HG03108 (cell line): ENCODE data around the gene TTR.

Source experiments
- ATAC-seq: cut with Tn5 transposase; IDR thresholded peaks from one replicate; pipeline ENCODE4 v1.9.1; 2021; ENCODE audit warnings: moderate library complexity; ENCODE audit not compliant: unreplicated experiment

TTR gene

DNA sequence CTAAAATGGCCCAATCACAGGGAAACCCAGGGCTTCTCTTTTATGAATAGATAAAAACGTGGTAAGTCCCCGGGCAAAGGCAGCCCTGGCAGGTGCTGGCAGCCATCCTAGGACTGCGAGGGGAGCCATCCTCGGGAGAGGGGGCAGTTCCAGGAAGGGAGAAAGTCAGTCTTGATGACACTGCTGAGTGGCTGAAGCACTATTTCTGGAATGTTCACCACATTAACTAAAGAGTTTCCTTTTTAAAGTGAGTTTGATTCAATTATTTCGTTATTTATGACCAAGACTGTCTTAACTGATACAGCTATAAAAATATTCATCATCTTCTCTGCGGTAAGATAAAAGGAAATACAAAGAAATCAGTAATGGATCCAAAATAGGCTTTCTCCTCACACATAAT, 20.4 kb downstream of the TTR start:
- ATAC-seq: no peak

DNA sequence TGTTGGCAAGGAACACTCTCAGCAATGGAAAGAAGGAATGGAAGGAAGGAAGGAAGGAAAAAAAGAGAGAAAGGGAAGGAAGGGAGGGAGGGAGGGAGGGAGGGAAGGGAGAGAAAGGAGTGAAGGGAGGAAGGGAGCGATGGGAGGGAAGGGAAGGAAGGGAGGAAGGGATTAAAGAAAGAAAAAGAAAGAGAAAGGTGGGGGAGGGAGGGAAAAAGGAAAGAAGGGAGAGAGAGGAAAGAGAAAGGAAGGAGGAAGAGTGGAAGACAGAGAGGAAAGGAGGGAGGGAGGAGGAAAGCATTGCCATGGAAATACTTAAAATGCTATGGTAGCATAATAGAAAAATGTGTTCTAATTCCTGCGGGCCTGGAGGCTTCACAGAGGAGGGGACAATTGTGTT, 22.4 kb downstream of the TTR start:
- ATAC-seq: no peak

- ATAC-seq: no peak
These were observed 24.9 kb downstream of the TTR start for GRCh38 chr18:31616586-31616985.

DNA sequence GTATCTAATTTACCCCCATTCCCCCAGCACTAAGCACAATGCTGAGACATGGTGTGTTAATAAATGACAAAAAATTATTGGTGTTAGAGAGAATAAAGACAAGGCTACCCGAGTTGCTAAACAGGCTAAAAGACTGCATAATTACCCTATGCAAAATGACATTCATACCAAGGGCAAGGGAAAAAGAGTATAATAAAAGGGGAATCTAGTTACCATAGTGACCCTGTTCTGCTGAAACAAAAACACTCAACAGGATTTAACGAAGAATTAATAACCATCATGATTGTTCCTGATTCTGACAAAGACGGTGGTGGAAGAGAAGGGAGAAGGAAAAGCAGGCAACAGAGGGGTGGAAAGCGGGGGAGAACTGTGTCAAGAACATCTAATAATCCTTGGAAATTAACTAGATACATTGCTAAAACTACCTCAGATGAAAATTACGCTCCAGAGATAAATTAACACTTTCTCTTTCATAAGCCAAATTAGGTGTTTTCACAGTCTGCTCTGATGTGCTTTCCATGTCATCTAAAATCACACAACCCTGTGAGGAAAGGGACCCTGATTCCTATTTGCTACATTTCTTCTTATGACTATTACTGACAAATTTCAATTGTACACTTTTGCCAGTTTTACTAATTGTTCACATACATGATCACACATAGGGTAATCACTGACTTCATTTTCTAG, 25.5 kb downstream of the TTR start:
- ATAC-seq: no peak

GRCh38 chr18:31618801-31619200, 27.1 kb downstream of the TTR start:
- ATAC-seq: no peak

DNA sequence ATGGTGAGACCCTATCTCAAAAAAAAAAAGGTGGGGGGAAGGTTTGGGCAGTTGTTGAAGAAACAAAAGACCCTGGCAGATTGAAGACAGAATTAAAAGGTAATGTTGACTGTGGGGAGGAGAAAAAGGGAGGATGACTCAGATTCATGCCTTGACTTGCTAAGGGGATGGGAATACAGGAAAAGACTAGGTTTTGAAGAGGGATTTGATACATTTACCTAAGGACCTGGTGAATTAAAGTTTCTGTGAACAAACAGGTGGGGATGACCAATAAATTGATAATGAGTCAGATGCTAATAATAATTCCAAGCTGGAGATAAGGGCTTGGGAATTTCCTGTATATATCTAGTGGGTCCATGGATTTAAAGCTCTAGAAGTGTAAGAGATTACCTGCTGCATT, 27.6 kb downstream of the TTR start:
- no peak for ATAC-seq

GRCh38 chr18:31624892-31625640, 33.4 kb downstream of the TTR start:
- ATAC-seq: no peak

- ATAC-seq: no peak
These were observed 34.7 kb downstream of the TTR start for GRCh38 chr18:31626409-31626808.

DNA sequence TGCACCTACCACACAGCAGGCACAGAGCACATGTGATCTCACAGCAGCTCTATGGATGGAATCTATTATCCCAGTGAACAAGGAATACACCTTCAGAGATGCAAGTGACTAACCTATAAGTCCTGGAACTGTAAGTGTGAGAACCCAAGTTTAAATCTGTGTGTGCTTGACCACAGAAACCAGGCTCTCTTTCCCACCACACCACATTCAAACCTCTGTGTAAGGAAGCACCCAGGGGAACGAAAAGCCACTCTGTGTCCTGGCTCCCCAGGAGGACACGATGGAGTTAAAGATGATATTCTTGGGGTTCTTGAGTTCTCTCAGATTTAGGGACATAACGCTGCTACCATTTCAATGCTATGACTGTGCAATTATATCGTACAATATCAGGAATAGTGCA, 38.9 kb downstream of the TTR start:
- no peak for ATAC-seq

DNA sequence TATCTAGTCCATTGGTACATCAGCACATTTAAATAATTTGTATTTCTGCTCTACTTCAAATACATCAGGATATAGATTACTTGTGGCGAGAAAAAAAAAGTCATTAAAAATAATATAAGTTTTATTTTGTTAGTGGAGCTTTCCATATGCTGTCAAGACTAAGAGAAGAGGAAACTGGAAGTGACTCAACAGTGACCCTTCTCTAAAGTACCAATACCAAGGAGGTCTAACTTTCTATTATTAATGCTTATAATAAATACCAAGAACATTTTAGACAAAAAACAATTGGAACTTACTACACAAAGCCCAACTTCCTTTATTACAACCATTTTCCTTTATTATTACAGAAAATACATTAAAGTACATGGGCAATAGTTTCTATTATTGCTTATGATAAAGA, 39.8 kb downstream of the TTR start:
- no peak for ATAC-seq

DNA sequence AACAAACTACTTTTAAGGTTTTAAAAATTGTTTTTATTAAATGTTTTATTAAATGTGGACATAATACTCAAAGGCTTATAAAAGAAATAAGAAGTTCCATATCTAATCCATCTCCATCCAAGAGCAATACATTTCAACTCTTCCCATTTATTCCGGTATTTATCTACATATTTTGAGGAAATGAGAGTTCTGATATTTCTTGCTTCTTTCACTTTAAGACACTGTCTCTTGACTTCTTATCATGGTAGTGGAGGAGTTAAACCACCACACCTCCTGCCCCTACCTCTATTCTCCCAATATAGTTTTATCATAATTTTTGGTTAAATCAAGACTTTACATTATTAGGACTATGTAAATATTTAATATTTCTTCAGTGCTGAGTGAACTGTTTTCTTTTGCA, 40.7 kb downstream of the TTR start:
- no peak for ATAC-seq

DNA sequence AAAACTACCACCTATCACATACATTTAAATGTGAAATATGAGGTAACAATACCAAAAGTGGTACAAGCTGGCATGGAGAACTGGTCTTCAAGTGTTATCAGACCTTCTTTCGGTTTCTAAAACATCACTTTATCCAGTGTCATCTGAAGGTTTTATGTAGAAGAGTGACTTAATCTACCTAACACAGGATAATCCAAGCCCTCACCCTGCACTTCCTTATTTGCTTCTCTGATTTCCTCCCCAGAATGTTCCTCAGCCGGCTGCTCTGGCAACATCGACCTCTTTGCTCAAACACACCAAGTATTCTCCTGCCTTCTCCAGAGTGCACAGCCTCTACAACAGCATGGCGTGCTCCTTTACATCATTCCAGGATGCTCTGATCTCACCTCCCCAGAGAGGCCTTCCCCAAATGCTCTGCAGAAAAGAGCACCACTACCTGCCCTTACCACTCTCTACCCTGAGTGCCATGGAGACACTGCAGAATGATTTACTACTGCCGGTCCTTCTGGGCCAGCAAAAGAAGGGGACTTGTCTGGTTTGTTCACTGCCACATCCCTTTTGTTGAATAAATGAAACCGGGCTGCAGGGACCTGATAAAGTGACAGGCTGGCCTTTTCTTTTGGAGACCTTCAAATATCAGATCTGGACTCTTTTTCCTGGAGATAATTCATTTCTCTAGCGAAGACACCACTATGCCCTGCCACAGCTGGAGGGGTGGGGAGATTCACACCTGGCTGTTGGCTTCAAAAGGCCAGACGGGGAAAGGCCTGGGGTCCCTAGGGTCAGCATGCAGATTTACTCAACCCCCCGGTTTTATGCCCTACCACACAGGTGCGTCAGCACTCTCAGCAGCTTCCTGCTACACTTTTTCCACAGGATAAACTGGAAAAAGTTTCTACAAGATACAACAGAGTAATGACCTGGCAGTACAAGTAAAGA, 42.0 kb downstream of the TTR start:
- ATAC-seq: peak; percentile 19

DNA sequence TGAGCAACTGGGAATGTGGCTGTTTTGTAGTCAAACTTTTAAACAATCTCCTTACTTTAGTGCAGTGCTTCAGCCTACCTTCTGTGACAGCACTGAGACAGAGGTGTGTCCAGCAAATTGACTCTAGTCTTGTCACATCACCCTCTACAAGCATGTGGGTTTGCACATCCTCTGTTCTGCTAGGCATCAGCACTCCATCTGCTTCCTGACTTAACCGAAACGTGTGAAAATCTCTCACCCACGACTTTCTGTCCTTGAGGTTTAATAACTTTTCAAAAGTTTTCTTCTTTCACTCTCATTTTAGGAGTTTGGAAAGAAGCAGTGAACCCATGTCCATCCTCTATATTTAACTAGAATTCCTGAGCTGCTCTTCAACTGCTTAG, 42.6 kb downstream of the TTR start:
- peak; percentile 96 for ATAC-seq

GRCh38 chr18:31636387-31636786, 44.7 kb downstream of the TTR start:
- ATAC-seq: no peak

- no peak for ATAC-seq
These were observed 45.8 kb downstream of the TTR start for GRCh38 chr18:31637445-31637844.

GRCh38 chr18:31643003-31643402, 51.3 kb downstream of the TTR start:
- ATAC-seq: no peak

DNA sequence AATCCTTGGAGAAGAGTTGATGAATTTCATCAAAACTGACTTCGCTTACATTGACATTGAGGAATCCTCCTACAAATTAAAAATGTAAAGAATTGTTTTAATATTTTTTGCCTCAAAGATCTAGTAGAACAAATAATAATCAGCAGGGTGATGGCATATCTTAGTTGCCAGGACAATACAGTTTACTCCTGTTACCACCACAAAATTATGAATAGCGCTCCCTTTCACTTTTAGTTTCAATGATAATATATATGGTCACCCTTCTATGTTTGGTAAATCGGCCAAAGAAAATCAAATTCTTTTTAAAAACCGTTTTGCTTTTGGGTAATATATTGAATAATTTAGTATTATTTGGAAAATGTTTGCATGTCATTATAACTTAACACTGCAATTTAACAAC, 53.7 kb downstream of the TTR start:
- ATAC-seq: no peak

DNA sequence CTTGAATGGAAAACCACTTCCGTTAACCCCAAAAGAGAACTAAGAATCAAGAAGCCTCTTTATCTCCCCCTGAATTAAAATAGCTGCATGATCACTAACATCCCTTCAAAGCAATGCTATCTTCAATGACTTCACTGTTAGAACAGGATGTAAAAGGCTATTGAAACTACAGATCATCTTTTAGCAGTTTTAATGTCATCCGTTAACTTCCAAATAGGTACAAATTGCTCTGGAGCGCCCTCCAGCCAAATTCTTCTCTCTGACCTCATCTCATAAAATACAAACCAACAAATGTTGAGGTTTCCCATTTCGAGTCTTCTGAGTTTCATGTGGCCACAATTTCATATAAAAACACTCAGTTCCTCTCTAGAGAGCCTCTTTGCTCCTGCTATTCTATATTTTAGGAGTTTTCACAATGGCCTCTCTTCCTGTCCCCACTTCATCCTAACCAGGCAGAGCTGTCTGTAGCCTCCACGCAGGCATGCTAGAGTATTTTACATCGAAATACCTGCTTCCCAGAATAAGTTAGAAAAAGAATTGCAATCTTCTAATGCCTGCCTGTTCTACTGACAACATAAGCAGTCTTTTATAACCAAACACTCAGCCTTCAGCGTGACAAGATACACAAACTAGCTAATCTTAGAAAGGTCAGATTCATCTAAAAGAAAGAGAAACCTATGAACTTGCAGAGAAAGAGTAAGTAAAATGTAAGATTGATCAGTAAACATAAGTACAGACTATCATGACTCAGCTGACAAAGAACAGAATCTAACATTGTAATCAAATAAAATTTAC, 54.9 kb downstream of the TTR start:
- no peak for ATAC-seq

- ATAC-seq: no peak
These were observed 55.6 kb downstream of the TTR start for GRCh38 chr18:31647127-31647753.
